DND-41 (cell line): ENCODE measurements around the gene RTRAF.

ENCODE experiments used
- EZH2 ChIP-seq: IDR thresholded peaks from 3 replicates; pipeline ENCODE4 v1.6.1; 2012; ENCODE audit warnings: borderline replicate concordance, low read depth, mild to moderate bottlenecking, moderate library complexity, low read length, inconsistent platforms; ENCODE audit not compliant: severe bottlenecking
- TF ChIP-seq, protein P1 (sequence below): IDR thresholded peaks from 2 replicates; pipeline ENCODE4 v1.5.1; 2012; ENCODE audit warnings: borderline replicate concordance, low read length, moderate library complexity, mild to moderate bottlenecking; ENCODE audit not compliant: poor library complexity, severe bottlenecking; ENCODE audit errors: extremely low read depth

DNA sequence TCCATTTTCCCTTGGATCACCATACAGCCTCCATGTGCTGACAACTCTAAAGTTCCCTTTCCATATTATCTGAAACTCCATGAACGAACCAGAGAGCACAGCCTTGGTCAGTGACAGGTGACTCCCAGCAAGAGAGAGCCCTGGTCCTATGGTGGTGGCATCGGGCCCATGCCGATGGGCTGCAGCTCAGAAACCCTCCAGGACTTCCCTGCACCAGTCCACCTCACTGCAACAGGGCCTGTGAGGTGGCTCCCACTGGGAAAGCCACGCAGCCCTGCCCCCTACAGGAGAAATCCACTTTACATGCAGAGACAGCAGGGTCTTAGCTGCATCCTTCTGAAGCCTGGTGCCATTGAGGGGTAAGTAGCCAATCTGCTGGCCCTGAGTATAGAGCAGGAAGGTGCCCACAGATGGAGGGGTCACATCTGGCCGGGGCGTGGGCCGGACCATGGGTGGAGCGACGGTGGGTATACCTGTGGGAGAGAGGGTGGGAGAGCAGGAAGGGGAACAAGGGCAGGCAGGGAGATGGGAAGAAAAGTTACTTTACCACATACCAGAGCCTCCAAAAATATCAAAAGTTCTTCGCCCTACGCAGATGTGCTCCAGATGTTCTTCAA, 24.7 kb downstream of the RTRAF start:
- TF ChIP-seq, protein P1, sequence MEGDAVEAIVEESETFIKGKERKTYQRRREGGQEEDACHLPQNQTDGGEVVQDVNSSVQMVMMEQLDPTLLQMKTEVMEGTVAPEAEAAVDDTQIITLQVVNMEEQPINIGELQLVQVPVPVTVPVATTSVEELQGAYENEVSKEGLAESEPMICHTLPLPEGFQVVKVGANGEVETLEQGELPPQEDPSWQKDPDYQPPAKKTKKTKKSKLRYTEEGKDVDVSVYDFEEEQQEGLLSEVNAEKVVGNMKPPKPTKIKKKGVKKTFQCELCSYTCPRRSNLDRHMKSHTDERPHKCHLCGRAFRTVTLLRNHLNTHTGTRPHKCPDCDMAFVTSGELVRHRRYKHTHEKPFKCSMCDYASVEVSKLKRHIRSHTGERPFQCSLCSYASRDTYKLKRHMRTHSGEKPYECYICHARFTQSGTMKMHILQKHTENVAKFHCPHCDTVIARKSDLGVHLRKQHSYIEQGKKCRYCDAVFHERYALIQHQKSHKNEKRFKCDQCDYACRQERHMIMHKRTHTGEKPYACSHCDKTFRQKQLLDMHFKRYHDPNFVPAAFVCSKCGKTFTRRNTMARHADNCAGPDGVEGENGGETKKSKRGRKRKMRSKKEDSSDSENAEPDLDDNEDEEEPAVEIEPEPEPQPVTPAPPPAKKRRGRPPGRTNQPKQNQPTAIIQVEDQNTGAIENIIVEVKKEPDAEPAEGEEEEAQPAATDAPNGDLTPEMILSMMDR: peak; percentile 64
- no peak for TF ChIP-seq EZH2
